D721Med (cell line): ENCODE data around the gene KRT80.
A peak's percentile ranks its signal among the peaks of the same experiment; 100 is the strongest.

Experiments
- DNase-seq: peaks from one replicate; pipeline ENCODE4 v3.0.0; 2011; ENCODE audit warnings: low spot score; ENCODE audit not compliant: insufficient read length
- FAIRE-seq: peaks from 2 replicates; lab custom pipeline; 2011; peaks lifted over from hg19 to GRCh38; lab: Jason Lieb, UNC
- TF ChIP-seq, protein P1 (sequence below): IDR thresholded peaks from 2 replicates; pipeline ENCODE4 v1.5.1; 2012; ENCODE audit warnings: mild to moderate bottlenecking, control low read depth; ENCODE audit not compliant: insufficient read depth; ENCODE audit errors: missing control alignments

The KRT80 gene

GRCh38 chr12:52121824-52122539 is 69.8 kb downstream of the KRT80 start:
- DNase-seq (peak; percentile 62), FAIRE-seq (no peak)
- TF ChIP-seq, protein P1, sequence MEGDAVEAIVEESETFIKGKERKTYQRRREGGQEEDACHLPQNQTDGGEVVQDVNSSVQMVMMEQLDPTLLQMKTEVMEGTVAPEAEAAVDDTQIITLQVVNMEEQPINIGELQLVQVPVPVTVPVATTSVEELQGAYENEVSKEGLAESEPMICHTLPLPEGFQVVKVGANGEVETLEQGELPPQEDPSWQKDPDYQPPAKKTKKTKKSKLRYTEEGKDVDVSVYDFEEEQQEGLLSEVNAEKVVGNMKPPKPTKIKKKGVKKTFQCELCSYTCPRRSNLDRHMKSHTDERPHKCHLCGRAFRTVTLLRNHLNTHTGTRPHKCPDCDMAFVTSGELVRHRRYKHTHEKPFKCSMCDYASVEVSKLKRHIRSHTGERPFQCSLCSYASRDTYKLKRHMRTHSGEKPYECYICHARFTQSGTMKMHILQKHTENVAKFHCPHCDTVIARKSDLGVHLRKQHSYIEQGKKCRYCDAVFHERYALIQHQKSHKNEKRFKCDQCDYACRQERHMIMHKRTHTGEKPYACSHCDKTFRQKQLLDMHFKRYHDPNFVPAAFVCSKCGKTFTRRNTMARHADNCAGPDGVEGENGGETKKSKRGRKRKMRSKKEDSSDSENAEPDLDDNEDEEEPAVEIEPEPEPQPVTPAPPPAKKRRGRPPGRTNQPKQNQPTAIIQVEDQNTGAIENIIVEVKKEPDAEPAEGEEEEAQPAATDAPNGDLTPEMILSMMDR = peak; percentile 60

GRCh38 chr12:52120951-52121823 is 70.6 kb downstream of the KRT80 start:
- DNase-seq (no peak), FAIRE-seq (no peak)
- TF ChIP-seq, protein P1 = no peak

GRCh38 chr12:52119398-52120254 is 72.2 kb downstream of the KRT80 start:
- peak; percentile 61 for DNase-seq
- TF ChIP-seq, protein P1 = peak; percentile 36
- no peak for FAIRE-seq
